WTC11 (cell line): ENCODE results near the gene CRTC3. TPM values are rescaled to one million over a fixed set of nuclear protein-coding genes. Genes with fewer than 3 reads are reported as not detected.

Source experiments
- ATAC-seq: fragments of 200-7000 bp; cut with Tn5 transposase; 2 replicates; pipeline ENCODE4 v1.10.0; 2021; ENCODE audit warnings: mild to moderate bottlenecking, moderate library complexity
- CTCF ChIA-PET: fragments of 300-600 bp; sonication (Branson Sonifier 250); formaldehyde crosslinking; loops from one replicate; lab custom pipeline; 2021; ENCODE audit warnings: antibody characterized with exemption; lab: Charles Lee
- POLR2A ChIA-PET: fragments of 350-600 bp; sonication (Branson Sonifier 250); formaldehyde crosslinking; loops from one replicate; lab custom pipeline; 2021; ENCODE audit warnings: antibody characterized with exemption; lab: Charles Lee
- DNase-seq: peaks from one replicate; pipeline ENCODE4 v3.0.0; 2021; ENCODE audit warnings: low spot score
- H3K27ac Mint-ChIP-seq: 2 replicates; pipeline ENCODE4 v1.8.0; 2021; ENCODE audit warnings: mixed read lengths
- H3K27me3 Mint-ChIP-seq: 2 replicates; pipeline ENCODE4 v1.8.0; 2021; ENCODE audit warnings: low read depth, mild to moderate bottlenecking, moderate library complexity, mixed read lengths
- H3K36me3 Mint-ChIP-seq: 2 replicates; pipeline ENCODE4 v1.8.0; 2021; ENCODE audit warnings: mixed read lengths
- H3K4me1 Mint-ChIP-seq: 2 replicates; pipeline ENCODE4 v1.8.0; 2022; ENCODE audit warnings: mixed read lengths
- H3K4me3 Mint-ChIP-seq: 2 replicates; pipeline ENCODE4 v1.8.0; 2021; ENCODE audit warnings: mild to moderate bottlenecking, moderate library complexity, mixed read lengths
- H3K9me3 Mint-ChIP-seq: 2 replicates; pipeline ENCODE4 v1.8.0; 2021; ENCODE audit warnings: mixed read lengths
- ATF6 ChIP-seq: sonication (generic); formaldehyde crosslinking; IDR thresholded peaks from 2 replicates; pipeline ENCODE4 v1.8.1; 2023; ENCODE audit warnings: mild to moderate bottlenecking, missing genetic modification reagents
- CBFB ChIP-seq: sonication (generic); formaldehyde crosslinking; IDR thresholded peaks from 2 replicates; pipeline ENCODE4 v1.8.1; 2022; ENCODE audit warnings: mild to moderate bottlenecking, low read depth, missing genetic modification reagents
- E2F4 ChIP-seq: sonication (generic); formaldehyde crosslinking; IDR thresholded peaks from 2 replicates; pipeline ENCODE4 v1.8.1; 2022; ENCODE audit warnings: low read depth, mild to moderate bottlenecking, moderate library complexity, missing genetic modification reagents, borderline replicate concordance
- ELF4 ChIP-seq: sonication (generic); formaldehyde crosslinking; IDR thresholded peaks from 2 replicates; pipeline ENCODE4 v1.8.1; 2022; ENCODE audit warnings: low read depth, mild to moderate bottlenecking, moderate library complexity, missing genetic modification reagents
- FOXK1 ChIP-seq: sonication (generic); formaldehyde crosslinking; IDR thresholded peaks from 2 replicates; pipeline ENCODE4 v1.8.0; 2022; ENCODE audit warnings: mild to moderate bottlenecking, moderate library complexity, missing genetic modification reagents
- GRHL2 ChIP-seq: fragments of 250-450 bp; sonication (Bioruptor Pico); IDR thresholded peaks from 2 replicates; pipeline ENCODE4 v1.8.0; 2022; ENCODE audit warnings: mild to moderate bottlenecking, moderate library complexity; ENCODE audit not compliant: insufficient replicate concordance, severe bottlenecking
- HMGXB4 ChIP-seq: sonication (generic); formaldehyde crosslinking; IDR thresholded peaks from 2 replicates; pipeline ENCODE4 v1.8.1; 2023; ENCODE audit warnings: mild to moderate bottlenecking, moderate library complexity, missing genetic modification reagents
- IRF2 ChIP-seq: sonication (generic); formaldehyde crosslinking; IDR thresholded peaks from 2 replicates; pipeline ENCODE4 v1.8.0; 2022; ENCODE audit warnings: low read depth, missing genetic modification reagents, borderline replicate concordance
- JUN ChIP-seq: sonication (generic); formaldehyde crosslinking; IDR thresholded peaks from 2 replicates; pipeline ENCODE4 v1.8.0; 2023; ENCODE audit warnings: mild to moderate bottlenecking, missing genetic modification reagents
- KAT7 ChIP-seq: sonication (generic); formaldehyde crosslinking; IDR thresholded peaks from 2 replicates; pipeline ENCODE4 v1.8.1; 2023; ENCODE audit warnings: missing genetic modification reagents, mild to moderate bottlenecking, borderline replicate concordance
- NFATC4 ChIP-seq: fragments of 250-450 bp; sonication (Bioruptor Pico); IDR thresholded peaks from 2 replicates; pipeline ENCODE4 v1.9.0; 2021; ENCODE audit warnings: mild to moderate bottlenecking
- NR1H2 ChIP-seq: sonication (generic); formaldehyde crosslinking; IDR thresholded peaks from 2 replicates; pipeline ENCODE4 v1.9.0; 2021; ENCODE audit warnings: mild to moderate bottlenecking, moderate library complexity, missing genetic modification reagents
- NR2C2 ChIP-seq: sonication (generic); formaldehyde crosslinking; IDR thresholded peaks from 2 replicates; pipeline ENCODE4 v1.8.0; 2022; ENCODE audit warnings: mild to moderate bottlenecking, missing genetic modification reagents
- RORB ChIP-seq: fragments of 250-450 bp; sonication (Bioruptor Pico); IDR thresholded peaks from 2 replicates; pipeline ENCODE4 v1.9.0; 2021; ENCODE audit warnings: mild to moderate bottlenecking
- SOX15 ChIP-seq: fragments of 250-450 bp; sonication (Bioruptor Pico); IDR thresholded peaks from 2 replicates; pipeline ENCODE4 v1.9.0; 2021; ENCODE audit warnings: mild to moderate bottlenecking
- SP1 ChIP-seq: sonication (generic); formaldehyde crosslinking; conservative IDR thresholded peaks from 2 replicates; pipeline ENCODE4 v1.8.1; 2022; ENCODE audit warnings: missing genetic modification reagents
- STAT6 ChIP-seq: sonication (generic); formaldehyde crosslinking; conservative IDR thresholded peaks from 2 replicates; pipeline ENCODE4 v1.8.1; 2023; ENCODE audit warnings: mild to moderate bottlenecking, low read depth, missing genetic modification reagents, moderate library complexity
- TCF7 ChIP-seq: sonication (generic); formaldehyde crosslinking; IDR thresholded peaks from 2 replicates; pipeline ENCODE4 v1.8.0; 2022; ENCODE audit warnings: mild to moderate bottlenecking, low read depth, missing genetic modification reagents, moderate library complexity
- ZBTB21 ChIP-seq: sonication (generic); formaldehyde crosslinking; IDR thresholded peaks from 2 replicates; pipeline ENCODE4 v1.8.1; 2023; ENCODE audit warnings: mild to moderate bottlenecking, missing genetic modification reagents, borderline replicate concordance
- ZNF232 ChIP-seq: sonication (generic); formaldehyde crosslinking; IDR thresholded peaks from 2 replicates; pipeline ENCODE4 v1.8.0; 2022; ENCODE audit warnings: mild to moderate bottlenecking, missing genetic modification reagents
- ZNF416 ChIP-seq: fragments of 250-450 bp; sonication (Bioruptor Pico); IDR thresholded peaks from 2 replicates; pipeline ENCODE4 v1.9.0; 2021; ENCODE audit warnings: mild to moderate bottlenecking, inconsistent platforms
- ZNF512 ChIP-seq: sonication (generic); formaldehyde crosslinking; IDR thresholded peaks from 2 replicates; pipeline ENCODE4 v1.8.1; 2022; ENCODE audit warnings: missing genetic modification reagents, borderline replicate concordance
- ZSCAN18 ChIP-seq: fragments of 250-450 bp; sonication (Bioruptor Pico); IDR thresholded peaks from 2 replicates; pipeline ENCODE4 v2.1.2; 2022; ENCODE audit warnings: mild to moderate bottlenecking, moderate library complexity
- total RNA-seq: library from RNA; stranded (reverse); gene quantifications from 3 replicates; pipeline ENCODE4 v1.2.3, GENCODE V29; 2021

Gene CRTC3
- total RNA-seq, 1 experiment from 2014 or later = 8.4 TPM

- TF ChIP-seq ZNF416 (CRISPR knock-in tag) = no peak
- no peak for TF ChIP-seq ZNF512 (CRISPR knock-in tag)
- no peak for TF ChIP-seq CBFB (CRISPR knock-in tag)
- TF ChIP-seq NFATC4 = no peak
- TF ChIP-seq SP1 (CRISPR knock-in tag) = no peak
- TF ChIP-seq STAT6 (CRISPR knock-in tag) = no peak
- TF ChIP-seq HMGXB4 = no peak
- no peak for TF ChIP-seq SOX15 (CRISPR knock-in tag)
- TF ChIP-seq GRHL2 (CRISPR knock-in tag) = no peak
- TF ChIP-seq NR1H2 (CRISPR knock-in tag) = no peak
- TF ChIP-seq ELF4 (CRISPR knock-in tag) = no peak
- TF ChIP-seq ZBTB21 (CRISPR knock-in tag) = no peak
- no peak for ATAC-seq
- no peak for DNase-seq
- Mint-ChIP-seq H3K36me3 (peaks cover 2% of the 10 kb centered on the region), H3K27me3 (no peaks in the 10 kb centered on the region), H3K27ac (no peak overlapping the region), H3K4me1 (no peaks in the 10 kb centered on the region; the same call in 1 of the 2 replicates), H3K4me3 (no peak overlapping the region), H3K9me3 (peaks cover 8% of the 10 kb centered on the region)
- ChIA-PET POLR2A (no interaction called here), CTCF (interaction anchor here (0.6 to 1.8 kb wide), 5 partner anchors 9 to 669 kb away, joined by 3 to 18 read pairs (median 3); no protein-coding TSS in a partner anchor)
Observed at GRCh38 chr15:90690585-90690984, 160.9 kb downstream of the CRTC3 start.

- no peaks in the 10 kb centered on the region; the same call in 1 of the 2 replicates for H3K4me1 Mint-ChIP-seq
- TF ChIP-seq TCF7 (CRISPR knock-in tag) (no peak), ELF4 (CRISPR knock-in tag) (no peak), JUN (CRISPR knock-in tag) (no peak), IRF2 (CRISPR knock-in tag) (no peak), KAT7 (CRISPR knock-in tag) (no peak), FOXK1 (CRISPR knock-in tag) (no peak), E2F4 (CRISPR knock-in tag) (no peak), ATF6 (CRISPR knock-in tag) (no peak), RORB (CRISPR knock-in tag) (no peak), ZNF232 (CRISPR knock-in tag) (no peak), ZSCAN18 (no peak), NR2C2 (CRISPR knock-in tag) (no peak)
Observed at GRCh38 chr15:90691369-90691768, 161.6 kb downstream of the CRTC3 start.

More at GRCh38 chr15:90691369-90691768, 161.6 kb downstream of the CRTC3 start:
- DNase-seq (no peak), ATAC-seq (no peak)
- CTCF ChIA-PET = interaction anchor here (1.0 to 1.8 kb wide), 6 partner anchors 9 to 398 kb away, joined by 3 to 18 read pairs (median 4); no protein-coding TSS in a partner anchor
- H3K4me3 Mint-ChIP-seq = no peak overlapping the region
- peaks cover 8% of the 10 kb centered on the region for H3K9me3 Mint-ChIP-seq
- POLR2A ChIA-PET = interaction anchor here (1.1 kb wide), 1 partner anchor 27 kb away, joined by 3 read pairs; no protein-coding TSS in a partner anchor
- no peak overlapping the region for H3K27ac Mint-ChIP-seq
- peaks cover 2% of the 10 kb centered on the region for H3K36me3 Mint-ChIP-seq
- H3K27me3 Mint-ChIP-seq = no peaks in the 10 kb centered on the region
